HEK293 (cell line): Measurements from ENCODE around the gene BCAS3.

Source experiments
- CTCF ChIA-PET: fragments of 350-600 bp; formaldehyde crosslinking; extraction: SDS; loops from one replicate; lab custom pipeline; 2021; ENCODE audit warnings: antibody characterized with exemption; lab: Yijun Ruan, JAX
- POLR2A ChIA-PET: fragments of 300-600 bp; formaldehyde crosslinking; extraction: SDS; loops from one replicate; lab custom pipeline; 2020; ENCODE audit warnings: antibody characterized with exemption, inconsistent platforms; lab: Yijun Ruan, JAX
- H3K27ac ChIP-seq: fragments of 200-500 bp; sonication (Bioruptor generic); 2 replicates; pipeline ENCODE4 v1.5.1; 2014; ENCODE audit warnings: low read depth, low read length, control low read depth, inconsistent platforms; ENCODE audit errors: extremely low read depth
- H3K36me3 ChIP-seq, 2 experiments: fragments of 200-500 bp in 1 of 2; sonication (Bioruptor generic) in 1 of 2; 1 replicate in 1 of 2; 2 replicates in 1 of 2; pipeline ENCODE4 v1.5.1; 2014 to 2017; ENCODE audit warnings: inconsistent platforms in 2 of 2, low read length in 2 of 2; ENCODE audit not compliant: control insufficient read depth in 2 of 2, insufficient read depth in 1 of 2
- H3K4me1 ChIP-seq: fragments of 200-500 bp; sonication (Bioruptor generic); 2 replicates; pipeline ENCODE4 v1.5.1; 2014; ENCODE audit warnings: mild to moderate bottlenecking, low read length, inconsistent platforms; ENCODE audit not compliant: control insufficient read depth, insufficient read depth
- H3K4me3 ChIP-seq: 2 replicates; pipeline ENCODE4 v1.5.1; 2011; ENCODE audit warnings: low read depth, mild to moderate bottlenecking, control low read depth, low read length, moderate library complexity
- H3K9me3 ChIP-seq: fragments of 200-500 bp; sonication (Bioruptor generic); 2 replicates; pipeline ENCODE4 v1.5.1; 2014; ENCODE audit warnings: low read depth, low read length, inconsistent platforms; ENCODE audit not compliant: control insufficient read depth, insufficient read depth
- GFI1B ChIP-seq: fragments of 450-650 bp; formaldehyde crosslinking; IDR thresholded peaks from 2 replicates; pipeline ENCODE4 v1.5.1; 2016; ENCODE audit warnings: missing biosample characterization, missing genetic modification characterization
- GLIS1 ChIP-seq: fragments of 450-650 bp; formaldehyde crosslinking; IDR thresholded peaks from 2 replicates; pipeline ENCODE4 v1.5.1; 2016; ENCODE audit warnings: missing biosample characterization, missing genetic modification characterization
- KLF10 ChIP-seq: fragments of 450-650 bp; IDR thresholded peaks from 2 replicates; pipeline ENCODE4 v1.5.1; 2018; ENCODE audit warnings: missing biosample characterization, mild to moderate bottlenecking, missing genetic modification characterization
- KLF16 ChIP-seq: fragments of 450-650 bp; formaldehyde crosslinking; IDR thresholded peaks from 2 replicates; pipeline ENCODE4 v1.5.1; 2017; ENCODE audit warnings: missing biosample characterization, missing genetic modification characterization
- KLF8 ChIP-seq: fragments of 450-650 bp; formaldehyde crosslinking; IDR thresholded peaks from 2 replicates; pipeline ENCODE4 v1.5.1; 2016; ENCODE audit warnings: missing biosample characterization, missing genetic modification characterization
- SP3 ChIP-seq: fragments of 450-650 bp; formaldehyde crosslinking; IDR thresholded peaks from 2 replicates; pipeline ENCODE4 v1.5.1; 2016; ENCODE audit warnings: missing biosample characterization, missing genetic modification characterization
- YY1 ChIP-seq: fragments of 450-650 bp; formaldehyde crosslinking; IDR thresholded peaks from 2 replicates; pipeline ENCODE4 v1.5.1; 2018; ENCODE audit warnings: missing biosample characterization, missing genetic modification characterization
- ZBTB26 ChIP-seq: fragments of 450-650 bp; formaldehyde crosslinking; optimal IDR thresholded peaks from 2 replicates; pipeline ENCODE3; 2016; ENCODE audit warnings: missing biosample characterization, mild to moderate bottlenecking, missing genetic modification characterization
- ZFHX2 ChIP-seq: fragments of 450-650 bp; formaldehyde crosslinking; conservative IDR thresholded peaks from 2 replicates; pipeline ENCODE4 v1.5.1; 2016; ENCODE audit warnings: missing biosample characterization, missing genetic modification characterization
- ZFP3 ChIP-seq: fragments of 450-650 bp; formaldehyde crosslinking; IDR thresholded peaks from 2 replicates; pipeline ENCODE4 v1.5.1; 2016; ENCODE audit warnings: low read depth, missing biosample characterization, missing genetic modification characterization
- ZNF138 ChIP-seq: fragments of 450-650 bp; formaldehyde crosslinking; IDR thresholded peaks from 2 replicates; pipeline ENCODE4 v1.5.1; 2016; ENCODE audit warnings: missing biosample characterization, missing genetic modification characterization, borderline replicate concordance
- ZNF155 ChIP-seq: fragments of 450-650 bp; formaldehyde crosslinking; IDR thresholded peaks from 2 replicates; pipeline ENCODE4 v1.5.1; 2016; ENCODE audit warnings: missing biosample characterization, missing genetic modification characterization
- ZNF2 ChIP-seq: fragments of 450-650 bp; formaldehyde crosslinking; IDR thresholded peaks from 2 replicates; pipeline ENCODE4 v1.5.1; 2016; ENCODE audit warnings: missing biosample characterization, missing genetic modification characterization
- ZNF239 ChIP-seq: fragments of 450-650 bp; formaldehyde crosslinking; IDR thresholded peaks from 2 replicates; pipeline ENCODE4 v1.5.1; 2016; ENCODE audit warnings: missing biosample characterization, missing genetic modification characterization
- ZNF248 ChIP-seq: fragments of 450-650 bp; formaldehyde crosslinking; IDR thresholded peaks from 2 replicates; pipeline ENCODE4 v1.5.1; 2017; ENCODE audit warnings: missing biosample characterization, missing genetic modification characterization
- ZNF354C ChIP-seq: fragments of 450-650 bp; formaldehyde crosslinking; IDR thresholded peaks from 2 replicates; pipeline ENCODE4 v1.5.1; 2016; ENCODE audit warnings: missing biosample characterization, missing genetic modification characterization, low read depth, borderline replicate concordance
- ZNF558 ChIP-seq: fragments of 450-650 bp; formaldehyde crosslinking; IDR thresholded peaks from 2 replicates; pipeline ENCODE4 v1.5.1; 2016; ENCODE audit warnings: missing biosample characterization, missing genetic modification characterization
- ZNF654 ChIP-seq: fragments of 450-650 bp; formaldehyde crosslinking; IDR thresholded peaks from 2 replicates; pipeline ENCODE4 v1.5.1; 2016; ENCODE audit warnings: low read depth, missing biosample characterization, missing genetic modification characterization
- ZNF792 ChIP-seq: fragments of 450-650 bp; formaldehyde crosslinking; IDR thresholded peaks from 2 replicates; pipeline ENCODE4 v1.5.1; 2016; ENCODE audit warnings: missing biosample characterization, missing genetic modification characterization
- ZNF843 ChIP-seq: fragments of 450-650 bp; formaldehyde crosslinking; IDR thresholded peaks from 2 replicates; pipeline ENCODE4 v1.5.1; 2016; ENCODE audit warnings: missing biosample characterization, missing genetic modification characterization
- TF ChIP-seq, protein P1 (sequence below): fragments of 450-650 bp; formaldehyde crosslinking; IDR thresholded peaks from 2 replicates; pipeline ENCODE4 v1.5.1; 2017; ENCODE audit warnings: missing biosample characterization, missing genetic modification characterization
- TF ChIP-seq, protein P2 (sequence below): fragments of 450-650 bp; formaldehyde crosslinking; IDR thresholded peaks from 2 replicates; pipeline ENCODE4 v1.5.1; 2016; ENCODE audit warnings: missing biosample characterization, missing genetic modification characterization, borderline replicate concordance
- TF ChIP-seq, protein P3 (sequence below): fragments of 450-650 bp; formaldehyde crosslinking; IDR thresholded peaks from 2 replicates; pipeline ENCODE4 v1.5.1; 2017; ENCODE audit warnings: missing biosample characterization, missing genetic modification characterization

The BCAS3 gene

GRCh38 chr17:61404913-61405685, 727.4 kb downstream of the BCAS3 start (continued):
- TF ChIP-seq, protein P1, sequence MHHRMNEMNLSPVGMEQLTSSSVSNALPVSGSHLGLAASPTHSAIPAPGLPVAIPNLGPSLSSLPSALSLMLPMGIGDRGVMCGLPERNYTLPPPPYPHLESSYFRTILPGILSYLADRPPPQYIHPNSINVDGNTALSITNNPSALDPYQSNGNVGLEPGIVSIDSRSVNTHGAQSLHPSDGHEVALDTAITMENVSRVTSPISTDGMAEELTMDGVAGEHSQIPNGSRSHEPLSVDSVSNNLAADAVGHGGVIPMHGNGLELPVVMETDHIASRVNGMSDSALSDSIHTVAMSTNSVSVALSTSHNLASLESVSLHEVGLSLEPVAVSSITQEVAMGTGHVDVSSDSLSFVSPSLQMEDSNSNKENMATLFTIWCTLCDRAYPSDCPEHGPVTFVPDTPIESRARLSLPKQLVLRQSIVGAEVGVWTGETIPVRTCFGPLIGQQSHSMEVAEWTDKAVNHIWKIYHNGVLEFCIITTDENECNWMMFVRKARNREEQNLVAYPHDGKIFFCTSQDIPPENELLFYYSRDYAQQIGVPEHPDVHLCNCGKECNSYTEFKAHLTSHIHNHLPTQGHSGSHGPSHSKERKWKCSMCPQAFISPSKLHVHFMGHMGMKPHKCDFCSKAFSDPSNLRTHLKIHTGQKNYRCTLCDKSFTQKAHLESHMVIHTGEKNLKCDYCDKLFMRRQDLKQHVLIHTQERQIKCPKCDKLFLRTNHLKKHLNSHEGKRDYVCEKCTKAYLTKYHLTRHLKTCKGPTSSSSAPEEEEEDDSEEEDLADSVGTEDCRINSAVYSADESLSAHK (tag by site-specific recombination) = no peak
- TF ChIP-seq ZNF155 = no peak

DNA sequence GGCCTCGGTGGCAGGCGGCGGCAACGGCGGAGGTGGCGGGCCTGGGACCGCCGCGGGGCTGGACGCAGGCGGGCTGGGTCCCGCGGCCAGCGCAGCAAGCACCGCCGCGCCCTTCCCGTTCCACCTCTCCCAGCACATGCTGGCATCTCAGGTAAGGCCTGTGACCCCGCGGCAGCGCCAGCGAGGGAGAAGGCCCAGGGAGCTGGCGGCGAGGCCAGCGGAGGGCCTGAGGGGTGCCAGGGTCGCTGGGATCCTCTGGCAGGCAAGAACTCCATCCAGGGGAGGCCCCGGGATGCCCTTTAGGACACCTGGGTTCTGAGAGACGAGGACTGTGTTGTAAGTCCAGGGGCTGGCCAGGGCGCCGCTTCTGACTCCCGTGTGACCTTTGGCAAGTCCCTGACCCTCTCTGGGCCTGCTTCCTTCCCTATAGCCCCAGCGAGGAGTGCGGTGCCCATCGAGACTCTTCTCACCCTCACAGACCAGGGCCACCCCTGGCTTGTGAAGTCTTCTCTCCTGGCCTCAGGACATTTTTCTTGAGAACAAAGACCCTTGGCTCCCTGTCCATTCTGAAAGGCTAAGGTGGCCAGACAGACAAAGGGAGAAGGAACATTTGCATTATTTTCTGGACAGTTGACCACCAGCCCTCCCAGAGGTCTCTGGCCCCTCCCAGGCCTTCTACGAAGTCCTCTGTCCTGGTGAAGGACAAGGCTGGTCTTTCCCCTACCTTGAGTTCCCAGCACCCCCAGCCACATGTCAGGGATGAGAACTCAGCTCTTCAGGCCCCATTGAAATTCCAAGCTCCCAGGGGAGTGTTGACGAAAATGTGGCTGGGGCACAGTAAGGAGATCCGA, 728.3 kb downstream of the BCAS3 start:
- peaks cover 5 to 74% of the 10 kb centered on the region in 2 experiments; a peak in 2 of 3 replicates for H3K36me3 ChIP-seq
- H3K9me3 ChIP-seq = no peaks in the 10 kb centered on the region
- CTCF ChIA-PET = no interaction called here
- POLR2A ChIA-PET = no interaction called here
- H3K27ac ChIP-seq = no peak overlapping the region
- TF ChIP-seq ZFHX2 (tag by site-specific recombination) (no peak), ZNF792 (no peak), ZNF138 (no peak), YY1 (tag by site-specific recombination) (no peak), KLF8 (no peak), SP3 (no peak), ZNF354C (tag by site-specific recombination) (no peak), ZNF2 (no peak), ZNF248 (tag by site-specific recombination) (no peak), GFI1B (tag by site-specific recombination) (no peak)
- TF ChIP-seq, all 188 proteins: peak for 0
- 0 out of 2 replicates have a peak, but pooled peaks cover 3% of the 10 kb centered on the region for H3K4me1 ChIP-seq
- no peak overlapping the region for H3K4me3 ChIP-seq

DNA sequence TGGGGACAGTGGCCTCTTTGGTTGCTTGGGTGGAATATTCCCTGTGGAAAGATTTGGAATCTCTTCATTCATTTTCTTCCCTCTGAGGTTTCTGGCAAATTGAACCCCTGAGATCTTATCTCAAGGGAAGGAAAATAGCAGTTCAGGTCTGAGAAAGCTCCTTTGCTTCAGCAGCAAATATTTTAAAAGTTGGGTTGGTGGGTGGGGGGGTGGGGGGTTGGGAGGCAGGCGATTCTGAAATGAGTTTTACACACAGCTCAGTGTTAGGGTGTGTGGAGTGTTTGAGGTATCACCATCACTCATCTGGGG, 728.8 kb downstream of the BCAS3 start:
- Histone ChIP-seq H3K36me3 (peaks cover 5 to 72% of the 10 kb centered on the region in 2 experiments; a peak in 2 of 3 replicates), H3K4me3 (no peak overlapping the region), H3K4me1 (no peaks in the 10 kb centered on the region), H3K27ac (no peak overlapping the region), H3K9me3 (no peaks in the 10 kb centered on the region)
- ChIA-PET CTCF (interaction anchor here (0.6 kb wide), 1 partner anchor 143 kb away, joined by 3 read pairs; no protein-coding TSS in a partner anchor), POLR2A (no interaction called here)
- TF ChIP-seq, protein P2, sequence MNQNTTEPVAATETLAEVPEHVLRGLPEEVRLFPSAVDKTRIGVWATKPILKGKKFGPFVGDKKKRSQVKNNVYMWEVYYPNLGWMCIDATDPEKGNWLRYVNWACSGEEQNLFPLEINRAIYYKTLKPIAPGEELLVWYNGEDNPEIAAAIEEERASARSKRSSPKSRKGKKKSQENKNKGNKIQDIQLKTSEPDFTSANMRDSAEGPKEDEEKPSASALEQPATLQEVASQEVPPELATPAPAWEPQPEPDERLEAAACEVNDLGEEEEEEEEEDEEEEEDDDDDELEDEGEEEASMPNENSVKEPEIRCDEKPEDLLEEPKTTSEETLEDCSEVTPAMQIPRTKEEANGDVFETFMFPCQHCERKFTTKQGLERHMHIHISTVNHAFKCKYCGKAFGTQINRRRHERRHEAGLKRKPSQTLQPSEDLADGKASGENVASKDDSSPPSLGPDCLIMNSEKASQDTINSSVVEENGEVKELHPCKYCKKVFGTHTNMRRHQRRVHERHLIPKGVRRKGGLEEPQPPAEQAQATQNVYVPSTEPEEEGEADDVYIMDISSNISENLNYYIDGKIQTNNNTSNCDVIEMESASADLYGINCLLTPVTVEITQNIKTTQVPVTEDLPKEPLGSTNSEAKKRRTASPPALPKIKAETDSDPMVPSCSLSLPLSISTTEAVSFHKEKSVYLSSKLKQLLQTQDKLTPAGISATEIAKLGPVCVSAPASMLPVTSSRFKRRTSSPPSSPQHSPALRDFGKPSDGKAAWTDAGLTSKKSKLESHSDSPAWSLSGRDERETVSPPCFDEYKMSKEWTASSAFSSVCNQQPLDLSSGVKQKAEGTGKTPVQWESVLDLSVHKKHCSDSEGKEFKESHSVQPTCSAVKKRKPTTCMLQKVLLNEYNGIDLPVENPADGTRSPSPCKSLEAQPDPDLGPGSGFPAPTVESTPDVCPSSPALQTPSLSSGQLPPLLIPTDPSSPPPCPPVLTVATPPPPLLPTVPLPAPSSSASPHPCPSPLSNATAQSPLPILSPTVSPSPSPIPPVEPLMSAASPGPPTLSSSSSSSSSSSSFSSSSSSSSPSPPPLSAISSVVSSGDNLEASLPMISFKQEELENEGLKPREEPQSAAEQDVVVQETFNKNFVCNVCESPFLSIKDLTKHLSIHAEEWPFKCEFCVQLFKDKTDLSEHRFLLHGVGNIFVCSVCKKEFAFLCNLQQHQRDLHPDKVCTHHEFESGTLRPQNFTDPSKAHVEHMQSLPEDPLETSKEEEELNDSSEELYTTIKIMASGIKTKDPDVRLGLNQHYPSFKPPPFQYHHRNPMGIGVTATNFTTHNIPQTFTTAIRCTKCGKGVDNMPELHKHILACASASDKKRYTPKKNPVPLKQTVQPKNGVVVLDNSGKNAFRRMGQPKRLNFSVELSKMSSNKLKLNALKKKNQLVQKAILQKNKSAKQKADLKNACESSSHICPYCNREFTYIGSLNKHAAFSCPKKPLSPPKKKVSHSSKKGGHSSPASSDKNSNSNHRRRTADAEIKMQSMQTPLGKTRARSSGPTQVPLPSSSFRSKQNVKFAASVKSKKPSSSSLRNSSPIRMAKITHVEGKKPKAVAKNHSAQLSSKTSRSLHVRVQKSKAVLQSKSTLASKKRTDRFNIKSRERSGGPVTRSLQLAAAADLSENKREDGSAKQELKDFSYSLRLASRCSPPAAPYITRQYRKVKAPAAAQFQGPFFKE = no peak
- TF ChIP-seq KLF10 (no peak), ZBTB26 (tag by site-specific recombination) (no peak), GLIS1 (no peak), ZNF843 (tag by site-specific recombination) (no peak), ZNF654 (tag by site-specific recombination) (no peak), KLF16 (tag by site-specific recombination) (no peak), ZNF558 (no peak), ZFP3 (tag by site-specific recombination) (no peak), ZNF239 (tag by site-specific recombination) (no peak)
- TF ChIP-seq, protein P3, sequence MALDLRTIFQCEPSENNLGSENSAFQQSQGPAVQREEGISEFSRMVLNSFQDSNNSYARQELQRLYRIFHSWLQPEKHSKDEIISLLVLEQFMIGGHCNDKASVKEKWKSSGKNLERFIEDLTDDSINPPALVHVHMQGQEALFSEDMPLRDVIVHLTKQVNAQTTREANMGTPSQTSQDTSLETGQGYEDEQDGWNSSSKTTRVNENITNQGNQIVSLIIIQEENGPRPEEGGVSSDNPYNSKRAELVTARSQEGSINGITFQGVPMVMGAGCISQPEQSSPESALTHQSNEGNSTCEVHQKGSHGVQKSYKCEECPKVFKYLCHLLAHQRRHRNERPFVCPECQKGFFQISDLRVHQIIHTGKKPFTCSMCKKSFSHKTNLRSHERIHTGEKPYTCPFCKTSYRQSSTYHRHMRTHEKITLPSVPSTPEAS = no peak
